Measurements from ENCODE around the gene SYT12.

The SYT12 gene

GRCh38 chr11:67055812-67056211, 32.9 kb downstream of the SYT12 start:
- no peak overlapping the region for H3K4me3 ChIP-seq (replicated peaks; ENCODE audit: low read depth, low read length)
- DNase-seq (ENCODE audit: low read depth), result no peak

GRCh38 chr11:67056267-67057204, 33.6 kb downstream of the SYT12 start, which contains the start of gene RHOD:
RHOD (plus strand) TSS chr11:67056847; CDS start chr11:67056903, 56 bp downstream.
- peak within 1 kb of the TSS; percentile 50 for H3K4me3 ChIP-seq (replicated peaks; ENCODE audit: low read depth, low read length)
- DNase-seq (ENCODE audit: low read depth), result no peak
- no peak for TF ChIP-seq CTCF (IDR thresholded peaks at IDR 0.05; ENCODE audit: low read length, missing control alignments)

More at GRCh38 chr11:67055812-67056211, 32.9 kb downstream of the SYT12 start:
- TF ChIP-seq CTCF (IDR thresholded peaks at IDR 0.05; ENCODE audit: low read length, missing control alignments), result no peak

- peak overlapping the region; percentile 50 for H3K4me3 ChIP-seq (replicated peaks; ENCODE audit: low read depth, low read length)
- TF ChIP-seq CTCF (IDR thresholded peaks at IDR 0.05; ENCODE audit: low read length, missing control alignments), result no peak
- DNase-seq (ENCODE audit: low read depth), result no peak
These were observed 34.3 kb downstream of the SYT12 start for GRCh38 chr11:67057205-67057672.

GRCh38 chr11:67058506-67058905, 35.6 kb downstream of the SYT12 start:
- H3K4me3 ChIP-seq (replicated peaks; ENCODE audit: low read depth, low read length), result no peak overlapping the region

GRCh38 chr11:67059671-67060070, 36.7 kb downstream of the SYT12 start:
- no peak overlapping the region for H3K4me3 ChIP-seq (replicated peaks; ENCODE audit: low read depth, low read length)
- no peak for DNase-seq (ENCODE audit: low read depth)
- no peak for TF ChIP-seq CTCF (IDR thresholded peaks at IDR 0.05; ENCODE audit: low read length, missing control alignments)

More at GRCh38 chr11:67058506-67058905, 35.6 kb downstream of the SYT12 start:
- DNase-seq (ENCODE audit: low read depth), result no peak
- TF ChIP-seq CTCF (IDR thresholded peaks at IDR 0.05; ENCODE audit: low read length, missing control alignments), result no peak

- no peak for DNase-seq (ENCODE audit: low read depth)
- no peak overlapping the region for H3K4me3 ChIP-seq (replicated peaks; ENCODE audit: low read depth, low read length)
- TF ChIP-seq CTCF (IDR thresholded peaks at IDR 0.05; ENCODE audit: low read length, missing control alignments), result no peak
These were observed 37.2 kb downstream of the SYT12 start for GRCh38 chr11:67060111-67060522.

All from fibroblast of pulmonary artery (primary cell).